RPMI7951 (cell line): ENCODE data around the gene ANKS6. TPM values are rescaled to one million over a fixed set of nuclear protein-coding genes. Genes with fewer than 3 reads are reported as not detected.

Source experiments
- DNase-seq: peaks from one replicate; pipeline ENCODE4 v3.0.0-alpha.2; 2012; ENCODE audit warnings: low read depth
- total RNA-seq: library from RNA; depleted of rRNA; stranded (reverse); fragments of >200 nt; shearing (Covaris generic); gene quantifications from 2 replicates; pipeline ENCODE4 v1.2.3, GENCODE V29; 2014

The ANKS6 gene
- total RNA-seq, 1 experiment from 2014 or later: 8.1 TPM

GRCh38 chr9:98772364-98773155, 23.8 kb downstream of the ANKS6 start:
- DNase-seq: no peak

- DNase-seq: no peak
Measured at GRCh38 chr9:98771209-98771874, 25.0 kb downstream of the ANKS6 start.

- DNase-seq: no peak
Measured at GRCh38 chr9:98770717-98771116, 25.6 kb downstream of the ANKS6 start.

GRCh38 chr9:98768344-98768743, 28.0 kb downstream of the ANKS6 start:
- no peak for DNase-seq

GRCh38 chr9:98767915-98768314, 28.4 kb downstream of the ANKS6 start:
- DNase-seq: no peak

GRCh38 chr9:98767196-98767595, 29.2 kb downstream of the ANKS6 start:
- no peak for DNase-seq

- DNase-seq: no peak
Measured at GRCh38 chr9:98766586-98766985, 29.8 kb downstream of the ANKS6 start.

GRCh38 chr9:98765256-98765655, 31.1 kb downstream of the ANKS6 start:
- DNase-seq: no peak

- DNase-seq: no peak
Measured at GRCh38 chr9:98763986-98764745, 32.2 kb downstream of the ANKS6 start.

GRCh38 chr9:98760231-98760630, 36.1 kb downstream of the ANKS6 start:
- no peak for DNase-seq

- DNase-seq: no peak
Measured at GRCh38 chr9:98755006-98755618, 41.2 kb downstream of the ANKS6 start.

GRCh38 chr9:98751210-98751609, 45.1 kb downstream of the ANKS6 start:
- no peak for DNase-seq

- DNase-seq: no peak
Measured at GRCh38 chr9:98750364-98751060, 45.8 kb downstream of the ANKS6 start.

GRCh38 chr9:98747476-98747875, 48.9 kb downstream of the ANKS6 start:
- no peak for DNase-seq

- no peak for DNase-seq
Measured at GRCh38 chr9:98745470-98745869, 50.9 kb downstream of the ANKS6 start.

GRCh38 chr9:98743818-98744611, 52.3 kb downstream of the ANKS6 start:
- no peak for DNase-seq

- DNase-seq: no peak
Measured at GRCh38 chr9:98743329-98743728, 53.0 kb downstream of the ANKS6 start.

- DNase-seq: no peak
Measured at GRCh38 chr9:98742325-98743280, 53.8 kb downstream of the ANKS6 start.

- no peak for DNase-seq
Measured at GRCh38 chr9:98740226-98740881, 56.0 kb downstream of the ANKS6 start.
